ENCODE measurements around the gene PACSIN3.

- TF ChIP-seq CTCF (IDR thresholded peaks at IDR 0.05) = no peak
- no peak for TF ChIP-seq POLR2A (IDR thresholded peaks at IDR 0.05)
Measured at GRCh38 chr11:47161890-47162289, 24.3 kb downstream of the PACSIN3 start.

Measured in thyroid gland (tissue), 4 donors.